H1 (cell line): ENCODE measurements around the gene PLPP4. TPM values are rescaled to one million over a fixed set of nuclear protein-coding genes. Genes with fewer than 3 reads are reported as not detected.

ENCODE experiments used
- ASH2L ChIP-seq: fragments of 200-600, 300-600 bp; sonication (generic); IDR thresholded peaks from one replicate; pipeline ENCODE4 v1.7.1; 2017; ENCODE audit warnings: low read length
- EZH2 ChIP-seq: fragments of 200-600 bp; sonication (generic); IDR thresholded peaks from 2 replicates; pipeline ENCODE4 v1.7.1; 2012; ENCODE audit warnings: low read depth, mild to moderate bottlenecking, moderate library complexity, low read length, inconsistent platforms; ENCODE audit not compliant: severe bottlenecking
- ZNF274 ChIP-seq: IDR thresholded peaks from 2 replicates; pipeline ENCODE4 v1.7.0; 2012; ENCODE audit warnings: low read length, borderline replicate concordance; ENCODE audit errors: extremely low read depth
- polyA plus RNA-seq, 7 experiments: library from polyadenylated mRNA; depleted of rRNA in 3 of 7; stranded (reverse) in 5 of 7; unstranded in 2 of 7; fragments of >200 nt in 5 of 7; fragments of 200-250 nt in 2 of 7; gene quantifications; 1 replicate in 5 of 7; 2 replicates in 1 of 7; 4 replicates in 1 of 7; pipeline versions ENCODE4 v1.2.1 to v1.2.3, GENCODE V29; 2011 to 2013; ENCODE audit warnings: missing spikeins in 2 of 7, mixed read lengths in 2 of 7
- total RNA-seq: library from RNA; stranded (reverse); fragmentation: NEBNext Ultra II Directional; extraction: Animal tissue kit (Norgen Biotek cat#: 25700); gene quantifications from 2 replicates; pipeline ENCODE4 v1.2.1, GENCODE V29; 2021

The PLPP4 gene
- total and polyA plus RNA-seq, 2 of the 8 experiments (the other 6 are each of a cell fraction or from before 2014, with no cell fraction given), result 0.30 TPM; not detected in 1

- TF ChIP-seq EZH2, result peak; percentile 60
- no peak for TF ChIP-seq ASH2L
- TF ChIP-seq ZNF274, result no peak
Observed at GRCh38 chr10:120457431-120458172, 575 bp downstream of the PLPP4 start (continued).
